PC-9 (cell line): ENCODE measurements around the gene PARVG. TPM values are rescaled to one million over a fixed set of nuclear protein-coding genes. Genes with fewer than 3 reads are reported as not detected.

ENCODE experiments used
- BruUV-seq: library from RNA; stranded (reverse); fragments of 400-500 nt; replicated peaks from 2 replicates; lab custom pipeline; 2021; lab: Mats Ljungman, UMichigan
- CTCF ChIA-PET: fragments of 300-600 bp; sonication (Branson Sonifier 250); formaldehyde crosslinking; loops from one replicate; lab custom pipeline; 2022; ENCODE audit warnings: antibody characterized with exemption; lab: Charles Lee
- POLR2A ChIA-PET: fragments of 300-600 bp; sonication (Branson Sonifier 250); formaldehyde crosslinking; loops from one replicate; lab custom pipeline; 2022; ENCODE audit warnings: antibody characterized with exemption; ENCODE audit not compliant: unreplicated experiment; lab: Charles Lee
- DNase-seq, 2 experiments: peaks; one replicate each; pipeline versions ENCODE4 v3.0.0 to v3.0.0-alpha.2; 2015 to 2022; ENCODE audit warnings: mixed read lengths in 1 of 2
- H2AFZ ChIP-seq: fragments of 200-600 bp; sonication (generic); 2 replicates; pipeline ENCODE4 v1.8.1; 2017; ENCODE audit warnings: antibody characterized with exemption
- H3F3A ChIP-seq: fragments of 200-600 bp; sonication (generic); 2 replicates; pipeline ENCODE4 v1.8.1; 2017; ENCODE audit warnings: antibody characterized with exemption, mild to moderate bottlenecking, low read depth; ENCODE audit not compliant: insufficient read depth
- H3K27ac ChIP-seq: fragments of 200-600 bp; sonication (generic); 2 replicates; pipeline ENCODE4 v1.6.1; 2016; ENCODE audit warnings: mixed run types
- H3K27me3 ChIP-seq: fragments of 200-600 bp; sonication (generic); 2 replicates; pipeline ENCODE4 v1.6.1; 2016; ENCODE audit warnings: low read depth, mixed run types; ENCODE audit not compliant: insufficient read depth
- H3K36me3 ChIP-seq: fragments of 200-600 bp; sonication (generic); 2 replicates; pipeline ENCODE4 v1.6.1; 2016; ENCODE audit warnings: low read depth, mixed run types
- H3K4me1 ChIP-seq: fragments of 200-600 bp; sonication (generic); replicated peaks from 2 replicates; pipeline ENCODE4 v1.6.1; 2016; ENCODE audit warnings: mixed run types; ENCODE audit not compliant: insufficient read depth
- H3K4me2 ChIP-seq: fragments of 200-600 bp; sonication (generic); 2 replicates; pipeline ENCODE4 v1.6.1; 2017; ENCODE audit warnings: mixed run types
- H3K4me3 ChIP-seq: fragments of 200-600 bp; sonication (generic); 2 replicates; pipeline ENCODE4 v1.6.1; 2016; ENCODE audit warnings: mixed run types
- H3K79me2 ChIP-seq: fragments of 200-600 bp; sonication (generic); 2 replicates; pipeline ENCODE4 v1.6.1; 2017; ENCODE audit warnings: low read depth, mixed run types
- H3K9me2 ChIP-seq: fragments of 200-600 bp; sonication (generic); 2 replicates; pipeline ENCODE4 v1.8.1; 2017; ENCODE audit warnings: mild to moderate bottlenecking; ENCODE audit not compliant: insufficient read depth
- H3K9me3 ChIP-seq: fragments of 200-600 bp; sonication (generic); 2 replicates; pipeline ENCODE4 v1.8.1; 2016; ENCODE audit warnings: low read depth; ENCODE audit not compliant: insufficient read depth
- H4K20me1 ChIP-seq: fragments of 200-600 bp; sonication (generic); 2 replicates; pipeline ENCODE4 v1.8.1; 2017; ENCODE audit not compliant: insufficient read depth
- CTCF ChIP-seq: fragments of 200-600 bp; sonication (generic); conservative IDR thresholded peaks from 2 replicates; pipeline ENCODE4 v1.6.1; 2017; ENCODE audit warnings: mixed run types, antibody characterized with exemption, mild to moderate bottlenecking, moderate library complexity
- EZH2 ChIP-seq: fragments of 200-600 bp; sonication (generic); IDR thresholded peaks from 2 replicates; pipeline ENCODE4 v1.8.0; 2017; ENCODE audit warnings: antibody characterized with exemption, low read depth
- intact Hi-C: fragments of 100-400 bp; cut with micrococcal nuclease; formaldehyde crosslinking; loops from one replicate; pipeline ENCODE4 v1.10.0; 2022; ENCODE audit not compliant: unreplicated experiment
- total RNA-seq: library from RNA; stranded (reverse); gene quantifications from 2 replicates; pipeline ENCODE4 v1.2.3, GENCODE V29; 2021

The PARVG gene
- total RNA-seq, 1 experiment from 2014 or later: not detected

DNA sequence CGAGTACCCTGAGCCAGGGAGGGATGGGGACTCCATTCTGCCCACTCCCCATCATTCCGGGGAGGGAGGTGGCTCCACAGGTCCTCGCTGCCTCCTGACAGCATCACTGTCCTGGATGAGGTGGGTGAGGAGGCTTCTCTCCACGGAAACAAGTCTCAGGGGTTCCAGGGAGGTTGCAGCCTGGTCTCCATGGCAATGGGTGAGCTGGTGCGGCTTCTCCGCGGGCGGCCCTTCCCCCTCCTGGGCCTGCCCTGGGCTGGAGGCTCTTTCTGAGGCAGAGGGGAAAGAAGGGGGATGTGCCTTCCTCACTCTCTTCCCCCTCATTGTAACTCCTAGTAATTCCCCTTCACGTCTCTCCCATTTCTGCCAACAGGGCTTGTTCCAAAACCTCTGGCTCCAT lies 37.1 kb upstream of the PARVG start:
- Histone ChIP-seq H3F3A (no peaks in the 10 kb centered on the region), H2AFZ (no peak overlapping the region), H3K9me3 (no peaks in the 10 kb centered on the region), H3K79me2 (no peaks in the 10 kb centered on the region), H3K4me2 (no peak overlapping the region), H3K27ac (no peak overlapping the region), H4K20me1 (no peaks in the 10 kb centered on the region), H3K4me1 (no peaks in the 10 kb centered on the region), H3K27me3 (no peaks in the 10 kb centered on the region), H3K36me3 (no peaks in the 10 kb centered on the region), H3K9me2 (no peaks in the 10 kb centered on the region), H3K4me3 (no peak overlapping the region)
- TF ChIP-seq EZH2: no peak
- TF ChIP-seq CTCF: no peak
- intact Hi-C loops: no loop called here
- ChIA-PET POLR2A (no interaction called here), CTCF (no interaction called here)
- BruUV-seq: no TSS peak
- DNase-seq: no peak

GRCh38 chr22:44144046-44144569 lies 36.6 kb upstream of the PARVG start:
- H4K20me1 ChIP-seq: no peaks in the 10 kb centered on the region
- intact Hi-C loops: no loop called here

DNA sequence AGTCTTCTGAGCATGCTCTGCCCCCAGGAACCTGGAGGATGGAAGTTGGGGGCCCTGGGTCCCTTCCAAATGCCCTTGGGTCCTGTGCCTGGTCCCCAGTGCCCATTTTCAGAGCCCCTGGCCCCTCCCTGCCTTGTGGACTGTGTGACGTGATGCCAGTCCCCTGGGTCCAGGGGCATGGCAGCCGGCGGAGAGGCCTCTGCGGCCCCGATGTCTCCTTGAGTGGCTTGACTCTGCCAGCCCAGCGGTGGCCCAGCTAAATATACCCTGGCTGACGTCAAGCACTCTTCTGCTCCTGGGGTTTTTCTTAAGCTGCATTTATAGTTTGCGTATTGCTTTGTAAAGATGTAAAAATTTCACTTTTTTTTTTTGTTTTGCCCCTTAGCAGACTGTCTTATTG lies 35.2 kb upstream of the PARVG start:
- no TSS peak for BruUV-seq
- CTCF ChIA-PET: no interaction called here
- Histone ChIP-seq H3K4me3 (no peak overlapping the region), H3K4me1 (no peaks in the 10 kb centered on the region), H3K9me2 (no peaks in the 10 kb centered on the region), H3K79me2 (no peaks in the 10 kb centered on the region), H3K9me3 (no peaks in the 10 kb centered on the region), H4K20me1 (no peaks in the 10 kb centered on the region), H3K27me3 (no peaks in the 10 kb centered on the region), H3F3A (no peaks in the 10 kb centered on the region), H2AFZ (no peak overlapping the region), H3K4me2 (no peak overlapping the region), H3K27ac (no peak overlapping the region), H3K36me3 (no peaks in the 10 kb centered on the region)
- intact Hi-C loops: no loop called here
- no peak for DNase-seq
- TF ChIP-seq CTCF: no peak
- TF ChIP-seq EZH2: no peak
- POLR2A ChIA-PET: no interaction called here

More at GRCh38 chr22:44144046-44144569, 36.6 kb upstream of the PARVG start:
- no TSS peak for BruUV-seq
- no peaks in the 10 kb centered on the region for H3K79me2 ChIP-seq
- H3K4me2 ChIP-seq: no peak overlapping the region
- no peaks in the 10 kb centered on the region for H3K4me1 ChIP-seq
- no peaks in the 10 kb centered on the region for H3K36me3 ChIP-seq
- H3K27ac ChIP-seq: no peak overlapping the region
- DNase-seq: no peak
- H2AFZ ChIP-seq: no peak overlapping the region
- no peaks in the 10 kb centered on the region for H3F3A ChIP-seq
- no peak overlapping the region for H3K4me3 ChIP-seq
- ChIA-PET CTCF (no interaction called here), POLR2A (no interaction called here)
- H3K27me3 ChIP-seq: no peaks in the 10 kb centered on the region
- TF ChIP-seq EZH2: no peak
- TF ChIP-seq CTCF: no peak
- no peaks in the 10 kb centered on the region for H3K9me2 ChIP-seq
- no peaks in the 10 kb centered on the region for H3K9me3 ChIP-seq
